Fibroblast of gingiva (primary cell): ENCODE measurements around the gene KRTAP5-4.
"Not testable (repeated sequence)": the region's sequence is repeated elsewhere in the genome, so short reads cannot be mapped to it uniquely, and the experiment has no call there.

ENCODE experiments used
- DNase-seq: peaks from one replicate; pipeline ENCODE4 v3.0.0-alpha.2; 2011; ENCODE audit warnings: low read depth

Gene KRTAP5-4, protein sequence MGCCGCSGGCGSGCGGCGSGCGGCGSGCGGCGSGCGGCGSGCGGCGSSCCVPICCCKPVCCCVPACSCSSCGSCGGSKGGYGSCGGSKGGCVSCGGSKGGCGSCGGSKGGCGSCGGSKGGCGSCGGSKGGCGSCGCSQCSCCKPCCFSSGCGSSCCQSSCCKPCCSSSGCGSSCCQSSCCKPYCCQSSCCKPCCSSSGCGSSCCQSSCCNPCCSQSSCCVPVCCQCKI

GRCh38 chr11:1622086-1622485 lies at the start of gene KRTAP5-4:
Gene KRTAP5-4, minus strand, starts transcription at chr11:1622138. Its CDS starts 45 bp downstream, at chr11:1622093.
- DNase-seq = no peak

- no peak for DNase-seq
These were observed 49.7 kb upstream of the KRTAP5-4 start for GRCh38 chr11:1671658-1672057.

DNA sequence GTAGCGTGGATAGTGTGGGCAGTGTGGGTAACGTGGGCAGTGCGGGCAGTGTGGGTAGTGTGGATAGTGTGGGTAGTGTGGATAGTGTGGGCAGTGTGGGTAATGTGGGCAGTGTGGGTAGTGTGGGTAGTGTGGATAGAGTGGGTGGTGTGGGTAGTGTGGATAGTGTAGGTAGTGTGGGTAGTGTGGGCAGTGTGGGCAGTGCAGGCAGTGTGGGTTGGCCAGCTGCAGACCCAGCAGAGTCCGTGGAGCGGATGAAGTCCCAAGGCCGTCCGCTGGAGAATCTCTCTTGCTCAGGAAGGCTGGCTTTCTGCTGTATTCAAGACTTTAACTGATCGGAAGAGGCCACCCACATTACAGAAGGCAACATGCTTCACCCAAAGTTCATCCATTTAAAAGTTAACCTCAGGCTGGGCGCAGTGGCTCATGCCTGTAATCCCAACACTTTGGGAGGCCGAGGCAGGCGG lies 49.0 kb upstream of the KRTAP5-4 start:
- DNase-seq = no peak

GRCh38 chr11:1670457-1670856 lies 48.5 kb upstream of the KRTAP5-4 start:
- not testable (repeated sequence) for DNase-seq

GRCh38 chr11:1669546-1670218 lies 47.7 kb upstream of the KRTAP5-4 start:
- no peak for DNase-seq

GRCh38 chr11:1668911-1669473 lies 47.1 kb upstream of the KRTAP5-4 start:
- no peak for DNase-seq

DNA sequence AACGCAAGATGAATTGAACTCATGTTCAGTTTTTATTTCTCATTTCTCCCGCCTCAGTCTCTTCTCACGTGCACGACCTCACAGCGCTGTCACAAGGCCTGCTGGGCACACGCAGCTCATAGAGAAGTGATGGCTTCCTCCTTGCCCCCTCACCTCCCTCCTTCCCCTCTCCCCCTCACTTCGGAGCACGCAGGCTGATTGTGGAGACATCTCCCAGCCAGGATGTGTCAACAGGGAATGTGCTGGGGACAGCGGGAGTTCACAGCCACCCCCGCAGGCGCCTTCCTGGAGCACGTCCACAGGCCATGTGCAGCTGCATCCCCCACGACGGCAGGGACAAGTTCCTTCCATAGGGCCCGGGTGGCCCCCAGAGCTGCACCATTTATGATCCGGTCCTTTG lies 46.0 kb upstream of the KRTAP5-4 start:
- DNase-seq = no peak

DNA sequence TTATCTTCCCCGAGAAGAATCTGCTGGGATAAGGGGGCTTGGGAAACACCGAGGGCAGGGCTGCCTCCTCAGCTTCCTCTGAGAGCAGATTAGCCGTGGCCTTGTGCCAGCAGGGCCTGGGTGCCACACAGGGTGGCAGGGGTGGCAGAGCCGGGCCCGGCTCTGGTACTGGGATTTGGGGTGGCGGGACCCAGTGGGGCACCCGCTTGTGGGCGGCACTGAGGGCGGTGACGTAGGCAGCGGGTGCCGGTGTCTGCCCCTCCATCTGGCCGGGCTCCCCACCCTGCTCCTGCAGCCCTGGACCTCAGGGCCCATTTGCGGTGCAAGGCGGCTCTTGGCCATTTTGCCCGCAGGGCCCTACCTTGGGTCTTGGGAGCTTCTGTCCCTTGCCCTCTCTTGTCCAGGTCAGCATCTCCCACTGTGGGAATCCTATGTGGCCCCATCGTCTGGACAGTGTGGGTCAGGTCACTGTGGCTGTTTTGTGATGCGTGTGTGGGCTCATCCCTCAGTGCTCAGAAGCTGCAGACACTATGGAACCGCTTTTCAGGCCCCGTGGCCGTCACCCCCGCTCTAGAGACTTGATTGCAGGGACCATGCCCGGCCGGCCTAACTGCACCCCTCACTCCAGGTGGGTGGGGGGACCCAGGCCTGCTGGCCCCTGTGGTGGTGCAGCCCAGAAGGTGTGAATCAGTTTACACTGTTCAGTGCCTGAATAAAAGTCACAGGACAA lies 45.3 kb upstream of the KRTAP5-4 start:
- no peak for DNase-seq

DNA sequence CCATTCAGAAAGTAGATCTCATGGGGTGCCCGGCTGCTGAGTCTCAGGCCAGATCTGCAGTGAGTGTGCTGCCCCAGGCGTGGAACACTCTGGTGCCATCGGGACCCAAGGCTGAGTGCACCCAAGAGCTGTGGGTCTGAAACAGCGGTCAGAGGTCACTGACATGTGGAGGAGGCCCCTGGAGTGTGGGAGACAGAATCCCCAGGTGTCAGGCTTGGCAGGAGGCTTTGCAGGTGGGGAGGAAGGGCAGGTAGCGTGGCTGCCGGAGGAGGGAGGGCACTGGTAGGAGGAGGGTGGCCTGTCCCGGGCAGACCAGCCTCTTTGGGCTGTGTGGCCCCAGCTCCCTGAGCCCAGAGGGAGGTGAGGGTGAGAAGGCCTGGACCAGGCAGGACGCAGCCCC lies 43.4 kb upstream of the KRTAP5-4 start:
- no peak for DNase-seq

DNA sequence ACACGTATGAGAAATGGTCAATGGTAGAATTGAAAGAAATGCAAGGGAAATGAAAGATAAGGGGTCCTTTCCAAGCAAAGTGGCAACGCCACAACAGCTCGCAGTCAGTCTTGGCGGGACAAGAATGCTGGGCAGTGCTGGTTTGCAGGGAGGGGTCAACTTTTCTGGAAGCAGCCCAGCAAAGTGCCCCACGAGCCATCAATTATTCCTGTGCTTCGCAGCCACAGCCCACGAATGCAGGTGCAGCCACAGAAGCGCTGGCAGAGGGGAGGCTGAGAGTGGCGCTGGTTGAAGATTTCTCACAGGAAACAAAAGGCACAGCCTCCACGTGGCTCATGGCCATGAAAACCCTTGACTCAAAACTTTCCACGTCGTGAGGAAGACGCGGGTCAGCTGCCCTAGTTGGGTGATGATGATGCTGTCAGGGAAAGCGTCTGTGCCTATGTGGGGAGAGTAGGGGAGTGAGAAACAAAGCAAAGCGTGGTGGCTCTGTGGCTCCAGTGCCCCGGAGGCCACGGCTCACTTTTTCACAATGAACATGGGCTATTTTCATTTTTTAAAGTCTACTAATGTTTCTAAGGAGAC lies 40.9 kb upstream of the KRTAP5-4 start:
- DNase-seq = not testable (repeated sequence)

- not testable (repeated sequence) for DNase-seq
These were observed 39.7 kb upstream of the KRTAP5-4 start for GRCh38 chr11:1661454-1662269.

GRCh38 chr11:1660111-1660867 lies 38.4 kb upstream of the KRTAP5-4 start:
- DNase-seq = no peak

- DNase-seq = no peak
These were observed 37.6 kb upstream of the KRTAP5-4 start for GRCh38 chr11:1659506-1659905.

DNA sequence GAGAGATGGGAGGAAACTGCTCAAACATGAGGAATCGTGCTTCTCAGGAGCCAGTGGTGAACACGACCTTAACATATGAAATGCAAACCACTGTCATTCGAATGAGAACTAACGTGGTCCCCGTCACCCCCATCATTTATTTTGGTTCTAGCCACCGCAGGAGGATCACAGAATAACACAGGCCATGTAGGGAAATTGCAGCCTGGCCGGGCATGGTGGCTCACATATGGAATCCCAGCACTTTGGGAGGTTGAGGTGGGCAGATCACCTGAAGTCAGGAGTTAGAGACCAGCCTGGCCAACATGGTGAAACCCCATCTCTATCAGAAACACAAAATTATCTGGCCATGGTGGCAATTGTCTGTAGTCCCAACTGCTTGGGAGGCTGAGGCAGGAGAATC lies 34.7 kb upstream of the KRTAP5-4 start:
- no peak for DNase-seq

DNA sequence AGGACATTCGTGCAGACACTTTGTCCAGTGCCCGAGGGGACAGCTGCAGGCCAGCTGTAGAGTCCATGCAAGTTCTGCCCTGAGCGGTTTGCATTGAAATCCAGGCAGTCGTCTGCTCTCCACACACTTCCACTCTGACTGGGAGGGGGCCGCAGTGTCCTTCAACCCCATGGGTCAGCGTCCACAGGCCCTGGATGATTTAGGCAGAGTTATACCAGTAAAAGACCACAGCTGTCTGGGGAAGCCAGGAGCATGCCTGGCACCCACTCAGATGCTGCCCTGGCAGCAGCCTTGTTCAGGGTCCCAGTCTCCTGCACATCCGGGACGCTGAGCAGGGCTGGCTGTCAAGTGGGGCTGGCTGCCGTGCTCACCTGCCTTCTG lies 34.1 kb upstream of the KRTAP5-4 start:
- no peak for DNase-seq

DNA sequence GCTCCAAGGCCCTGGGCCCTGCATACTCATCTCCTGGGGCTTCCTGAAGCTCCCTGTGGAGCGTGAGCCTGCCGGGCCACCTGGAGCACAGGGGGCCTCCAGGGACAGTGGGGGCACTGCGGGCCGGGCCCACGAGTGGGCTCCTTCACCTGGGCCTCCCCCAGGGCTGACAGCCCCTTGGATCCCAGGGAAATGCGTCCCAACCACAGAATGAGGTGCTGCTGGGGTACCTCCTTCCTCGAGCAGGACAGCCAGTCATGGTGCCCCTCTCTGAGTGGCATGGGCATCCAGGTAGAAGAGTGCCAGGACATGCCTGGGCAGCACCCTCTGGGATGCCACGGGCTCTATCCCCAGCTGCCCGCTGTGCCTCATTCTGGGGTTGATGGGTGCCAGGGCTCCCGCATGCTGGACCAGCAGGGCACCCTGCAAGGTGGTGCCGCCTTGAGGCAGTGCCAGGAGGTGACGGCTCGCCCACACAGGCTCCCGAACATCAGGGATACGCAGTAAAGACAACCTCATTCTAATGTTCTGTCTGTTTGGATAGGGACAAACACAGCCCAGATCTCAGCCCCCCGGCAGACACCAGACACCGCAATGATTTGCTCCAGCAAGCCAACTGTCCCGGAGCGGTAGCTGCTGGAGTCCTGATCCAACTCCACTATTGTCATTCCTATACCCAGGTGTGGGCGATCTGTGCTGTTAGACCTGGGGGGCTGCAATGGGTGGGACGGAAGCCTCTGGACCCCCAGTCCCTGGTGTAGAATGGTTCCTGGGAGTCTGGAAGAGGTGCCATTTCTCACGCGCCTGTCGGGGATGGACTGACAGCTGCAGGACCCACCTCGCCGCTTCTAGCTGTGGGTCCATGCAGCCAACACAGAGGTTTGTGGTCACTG lies 33.5 kb upstream of the KRTAP5-4 start:
- no peak for DNase-seq

DNA sequence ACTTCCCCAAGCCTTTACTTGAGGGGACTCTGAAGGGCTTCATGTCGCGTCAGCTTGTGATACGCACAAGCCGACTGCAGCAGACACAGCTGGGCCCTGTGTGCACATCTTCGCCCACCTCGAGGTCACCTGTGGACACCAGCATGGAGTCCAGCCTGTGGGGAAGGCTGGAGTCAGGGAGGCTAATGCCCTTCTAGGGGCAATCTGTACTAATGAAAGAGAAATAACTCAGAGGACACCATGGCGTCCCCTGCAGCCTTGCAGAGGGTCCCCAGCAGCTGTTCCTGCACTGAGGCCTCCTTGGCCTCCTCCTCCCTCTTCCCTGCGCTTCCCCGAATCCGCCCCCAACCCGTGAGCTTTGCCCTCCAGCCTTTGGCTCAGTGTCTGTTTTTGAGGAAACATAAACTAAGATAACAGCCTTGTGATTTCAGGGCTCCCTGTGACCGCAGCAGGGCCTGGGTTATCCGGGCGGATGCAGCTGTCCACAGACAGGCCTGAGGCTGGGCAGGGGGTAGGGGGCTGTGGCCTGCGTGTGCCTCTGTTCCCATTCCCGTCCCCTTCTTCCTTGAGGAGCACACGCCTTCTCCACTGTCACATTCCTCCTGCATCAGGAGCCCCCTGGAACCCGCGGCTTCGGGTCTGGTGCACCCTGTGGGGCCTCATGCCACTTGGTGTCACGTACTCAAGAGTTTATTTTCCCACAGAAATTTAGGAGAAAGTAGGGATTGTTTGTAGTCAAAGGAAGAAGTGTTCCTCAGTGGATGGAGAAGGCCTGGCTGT lies 32.6 kb upstream of the KRTAP5-4 start:
- no peak for DNase-seq

- DNase-seq = no peak
These were observed 31.8 kb upstream of the KRTAP5-4 start for GRCh38 chr11:1653541-1654387.
